SU-DHL-6 (cell line): ENCODE measurements around the gene ARFGAP1.

Experiments
- EZH2phosphoT487 ChIP-seq: fragments of 200-600 bp; sonication (generic), shearing (Covaris generic); conservative IDR thresholded peaks from 2 replicates; pipeline ENCODE4 v1.6.1; 2018; ENCODE audit warnings: mild to moderate bottlenecking, antibody characterized with exemption, low read length, moderate library complexity, mixed read lengths
- TF ChIP-seq, protein P1 (sequence below): fragments of 200-600 bp; sonication (generic); IDR thresholded peaks from one replicate; pipeline ENCODE4 v1.5.1; 2017; ENCODE audit warnings: antibody characterized with exemption, mild to moderate bottlenecking, low read length, moderate library complexity; ENCODE audit not compliant: insufficient read depth, poor library complexity, severe bottlenecking

DNA sequence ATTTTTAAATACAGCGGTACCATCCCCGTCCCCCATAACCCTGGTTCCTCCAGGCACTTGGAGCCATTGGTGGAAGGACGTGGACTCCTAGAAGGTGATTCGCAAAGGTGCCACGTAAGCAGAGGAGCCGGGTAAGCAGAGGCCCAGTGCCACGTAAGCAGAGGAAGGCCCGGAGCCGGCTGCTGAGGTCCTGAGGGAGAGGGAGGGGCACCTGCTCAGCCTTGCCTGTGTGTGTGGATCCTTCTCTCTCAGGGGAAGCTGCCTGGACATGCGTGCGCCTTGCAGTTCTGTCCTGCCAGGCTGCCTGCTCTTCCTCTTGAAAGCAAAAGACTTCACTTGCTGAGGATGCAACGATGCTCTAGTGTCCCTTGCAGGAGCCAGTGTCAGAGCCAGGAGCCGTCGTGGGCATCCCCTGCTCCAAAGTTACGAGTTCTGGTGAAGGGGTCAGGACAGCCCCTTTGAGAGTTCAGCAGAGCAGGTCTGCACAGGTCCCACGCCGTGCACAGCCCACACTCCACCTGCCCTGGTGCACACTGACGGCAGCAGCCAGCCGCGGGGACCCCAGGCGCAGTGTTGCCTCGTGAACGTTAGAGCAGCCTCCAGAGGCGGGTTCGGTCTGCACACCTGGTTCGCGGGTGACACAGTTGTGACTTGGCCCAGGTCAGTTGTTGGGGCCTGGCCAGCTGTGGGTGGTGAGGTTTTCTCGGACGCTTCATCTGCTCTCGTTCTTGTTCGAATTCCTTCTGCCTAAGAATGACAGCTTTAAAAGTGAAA is 16.5 kb upstream of the ARFGAP1 start:
- TF ChIP-seq, protein P1, sequence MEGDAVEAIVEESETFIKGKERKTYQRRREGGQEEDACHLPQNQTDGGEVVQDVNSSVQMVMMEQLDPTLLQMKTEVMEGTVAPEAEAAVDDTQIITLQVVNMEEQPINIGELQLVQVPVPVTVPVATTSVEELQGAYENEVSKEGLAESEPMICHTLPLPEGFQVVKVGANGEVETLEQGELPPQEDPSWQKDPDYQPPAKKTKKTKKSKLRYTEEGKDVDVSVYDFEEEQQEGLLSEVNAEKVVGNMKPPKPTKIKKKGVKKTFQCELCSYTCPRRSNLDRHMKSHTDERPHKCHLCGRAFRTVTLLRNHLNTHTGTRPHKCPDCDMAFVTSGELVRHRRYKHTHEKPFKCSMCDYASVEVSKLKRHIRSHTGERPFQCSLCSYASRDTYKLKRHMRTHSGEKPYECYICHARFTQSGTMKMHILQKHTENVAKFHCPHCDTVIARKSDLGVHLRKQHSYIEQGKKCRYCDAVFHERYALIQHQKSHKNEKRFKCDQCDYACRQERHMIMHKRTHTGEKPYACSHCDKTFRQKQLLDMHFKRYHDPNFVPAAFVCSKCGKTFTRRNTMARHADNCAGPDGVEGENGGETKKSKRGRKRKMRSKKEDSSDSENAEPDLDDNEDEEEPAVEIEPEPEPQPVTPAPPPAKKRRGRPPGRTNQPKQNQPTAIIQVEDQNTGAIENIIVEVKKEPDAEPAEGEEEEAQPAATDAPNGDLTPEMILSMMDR = no peak
- TF ChIP-seq EZH2phosphoT487 = no peak
